Small intestine (tissue), 7 donors: Measurements from ENCODE around the gene TNFAIP8L2. TPM values are rescaled to one million over a fixed set of nuclear protein-coding genes. Genes with fewer than 3 reads are reported as not detected.
"Not testable (repeated sequence)": the region's sequence is repeated elsewhere in the genome, so short reads cannot be mapped to it uniquely, and the experiment has no call there.

Experiments
- DNase-seq, 2 donors: peaks; one replicate each; pipeline versions ENCODE4 v3.0.0 to v3.0.0-alpha.2; 2013
- FAIRE-seq: peaks from 2 replicates; lab custom pipeline; 2012; peaks lifted over from hg19 to GRCh38; lab: Jason Lieb, UNC
- H3K27ac ChIP-seq, 3 donors: one replicate each; pipeline ENCODE4 v1.5.1; 2013; ENCODE audit warnings: low read length in 2 of 3, mild to moderate bottlenecking in 2 of 3, control low read depth in 1 of 3, inconsistent platforms in 1 of 3, low read depth in 1 of 3, moderate library complexity in 1 of 3
- H3K27me3 ChIP-seq, 3 donors: one replicate each; pipeline ENCODE4 v1.6.1; 2013; ENCODE audit warnings: low read length in 3 of 3, inconsistent platforms in 1 of 3; ENCODE audit not compliant: control insufficient read depth in 3 of 3, insufficient read depth in 3 of 3
- H3K36me3 ChIP-seq, 3 donors: one replicate each; pipeline ENCODE4 v1.6.1; 2013; ENCODE audit warnings: low read length in 3 of 3, inconsistent platforms in 1 of 3, low read depth in 1 of 3, mild to moderate bottlenecking in 1 of 3, moderate library complexity in 1 of 3; ENCODE audit not compliant: control insufficient read depth in 3 of 3, insufficient read depth in 2 of 3
- H3K4me1 ChIP-seq, 3 donors: one replicate each; pipeline ENCODE4 v1.6.1; 2013; ENCODE audit warnings: low read length in 2 of 3, inconsistent platforms in 1 of 3, low read depth in 1 of 3, mild to moderate bottlenecking in 1 of 3, moderate library complexity in 1 of 3; ENCODE audit not compliant: control insufficient read depth in 3 of 3, insufficient read depth in 2 of 3
- H3K4me3 ChIP-seq, 3 donors: one replicate each; pipeline ENCODE4 v1.5.1; 2013; ENCODE audit warnings: low read length in 3 of 3, control low read depth in 1 of 3, inconsistent platforms in 1 of 3, low read depth in 1 of 3, mild to moderate bottlenecking in 1 of 3, moderate library complexity in 1 of 3
- H3K9me3 ChIP-seq, 2 donors: one replicate each; pipeline ENCODE4 v1.6.1; 2013; ENCODE audit warnings: low read depth in 1 of 2, low read length in 1 of 2; ENCODE audit not compliant: control insufficient read depth in 2 of 2, insufficient read depth in 1 of 2
- WGBS, 3 donors: extraction: QIAGEN DNeasy Blood & Tissue Kit; methylation state at CpG; one replicate each; pipeline ENCODE4 v1.1.7; 2013; 5-methylcytosine and 5-hydroxymethylcytosine counted together
- polyA plus RNA-seq, 4 donors: library from polyadenylated mRNA; stranded (reverse) in 3 of 4; unstranded in 1 of 4; fragments of 200-250 nt in 3 of 4; fragments of 120-200 nt in 1 of 4; gene quantifications; one replicate each; pipeline versions ENCODE4 v1.2.1 to v1.2.3, GENCODE V29; 2013
- donor health status: healthy with polysubstance abuse.
- donor health status: control.
- donor health status: control.
- donor health status: Bipolar disorder and iron deficiency.
- donor health status: healthy.

TNFAIP8L2 gene
- polyA plus RNA-seq, 4 donors = 1.6 to 16.2 (median 4.8) TPM

DNA sequence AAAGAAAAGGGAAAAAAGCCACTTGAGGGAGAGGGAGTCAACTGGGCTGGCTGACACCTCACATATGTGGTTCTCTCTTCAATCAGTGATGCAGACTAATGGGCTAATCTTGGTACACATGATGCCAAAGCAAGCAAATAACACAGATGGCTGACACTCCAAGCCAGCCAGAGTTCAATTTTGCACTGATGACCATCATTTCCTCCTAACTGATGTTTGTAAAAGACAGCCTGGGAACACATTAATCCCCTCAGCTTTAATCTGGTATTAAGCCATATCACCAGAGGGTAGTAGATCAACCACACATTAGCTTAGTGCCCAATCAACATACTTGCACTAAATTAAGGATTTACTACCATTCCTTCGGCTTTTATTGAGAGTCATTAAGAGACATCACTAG lies 30.8 kb downstream of the TNFAIP8L2 start:
- Histone ChIP-seq H3K4me3 (no peak overlapping the region), H3K27me3 (no peaks in the 10 kb centered on the region), H3K4me1 (peaks cover 0 to 5% (median 3%) of the 10 kb centered on the region in 3 donors), H3K36me3 (peaks cover 0 to 26% (median 14%) of the 10 kb centered on the region in 3 donors), H3K27ac (no peak overlapping the region), H3K9me3 (no peaks in the 10 kb centered on the region)
- DNase-seq = no peak
- 54 to 88% (median 63%) methylated on average over 1 of the region's 1 CpG for WGBS, 3 donors
- FAIRE-seq = no peak

GRCh38 chr1:151188667-151189066 lies 32.2 kb downstream of the TNFAIP8L2 start:
- 32 to 66% (median 42%) methylated on average over 8 of the region's 8 CpGs for WGBS, 3 donors
- not testable (repeated sequence) for H3K27me3 ChIP-seq, H3K9me3 ChIP-seq, H3K4me1 ChIP-seq, FAIRE-seq, H3K27ac ChIP-seq, DNase-seq
- Histone ChIP-seq H3K36me3 (peaks cover 0 to 17% (median 8%) of the 10 kb centered on the region in 3 donors), H3K4me3 (peak overlapping the region in 1 of 3 donors; percentile 70)

DNA sequence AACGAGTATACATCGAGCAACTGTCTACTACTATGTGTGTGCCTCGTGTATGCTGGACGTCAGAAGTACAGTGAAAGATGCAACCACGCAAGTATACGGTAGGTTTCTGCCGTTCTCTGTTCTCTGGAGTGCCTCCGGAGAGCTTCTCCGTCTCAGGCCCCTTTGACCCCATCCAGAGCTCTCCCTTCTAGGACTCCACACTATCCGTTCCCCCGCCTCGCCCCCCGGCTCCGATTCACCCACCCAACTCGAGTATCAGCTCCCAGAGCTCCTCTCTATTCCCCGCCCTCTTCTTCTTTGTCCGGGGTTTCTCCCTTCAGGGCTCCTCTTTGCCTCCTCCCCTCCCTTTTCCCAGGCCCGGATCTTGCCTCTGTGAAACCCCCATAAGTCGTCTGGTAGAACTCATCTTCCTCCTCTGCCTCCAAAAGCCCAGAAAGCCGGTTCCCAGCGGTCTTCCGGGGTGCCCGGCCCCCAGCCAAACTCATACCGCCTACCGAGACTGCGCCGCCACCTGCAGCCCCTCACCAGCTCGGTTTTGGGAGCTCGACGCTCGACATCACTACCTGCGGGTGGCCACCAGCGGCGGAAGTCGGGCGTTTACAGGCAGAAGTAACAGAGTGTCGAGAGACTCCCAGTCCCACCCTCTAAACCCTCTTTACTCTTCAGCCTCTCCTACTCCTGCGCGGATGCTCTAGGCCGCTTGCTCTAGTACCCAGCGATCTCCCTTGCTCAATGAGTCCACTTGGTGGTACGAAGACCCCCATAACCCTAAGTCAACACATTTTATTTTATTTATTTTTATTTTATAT lies 33.4 kb downstream of the TNFAIP8L2 start, which contains the start of gene VPS72:
TSS of gene VPS72 (minus strand) at position 561 of the 809 bp plus-strand sequence. CDS start at position 485, 76 bp downstream.
- H3K27me3 ChIP-seq = no peaks in the 10 kb centered on the region
- H3K4me3 ChIP-seq = peak within 1 kb of the TSS; percentile 28 to 79 (median 70)
- peak; percentile 90 to 94 for DNase-seq
- H3K27ac ChIP-seq = peak within 1 kb of the TSS; percentile 60 to 83 (median 69)
- peaks cover 0 to 5% (median 3%) of the 10 kb centered on the region in 3 donors for H3K4me1 ChIP-seq
- no peak for FAIRE-seq
- peaks cover 0 to 10% (median 3%) of the 10 kb centered on the region in 3 donors for H3K36me3 ChIP-seq
- 0 to 1% (median 0%) methylated on average over 41 to 42 of the region's 42 CpGs for WGBS, 3 donors
- no peaks in the 10 kb centered on the region for H3K9me3 ChIP-seq

- Histone ChIP-seq H3K4me3 (no peak overlapping the region), H3K27ac (no peak overlapping the region), H3K36me3 (no peaks in the 10 kb centered on the region), H3K4me1 (peaks cover 0 to 6% (median 3%) of the 10 kb centered on the region in 3 donors), H3K9me3 (no peaks in the 10 kb centered on the region), H3K27me3 (no peaks in the 10 kb centered on the region)
- FAIRE-seq = no peak
- WGBS, 3 donors = 68 to 73% (median 68%) methylated on average over 7 of the region's 7 CpGs
- DNase-seq = no peak
Measured at GRCh38 chr1:151192047-151192446, 35.6 kb downstream of the TNFAIP8L2 start.

DNA sequence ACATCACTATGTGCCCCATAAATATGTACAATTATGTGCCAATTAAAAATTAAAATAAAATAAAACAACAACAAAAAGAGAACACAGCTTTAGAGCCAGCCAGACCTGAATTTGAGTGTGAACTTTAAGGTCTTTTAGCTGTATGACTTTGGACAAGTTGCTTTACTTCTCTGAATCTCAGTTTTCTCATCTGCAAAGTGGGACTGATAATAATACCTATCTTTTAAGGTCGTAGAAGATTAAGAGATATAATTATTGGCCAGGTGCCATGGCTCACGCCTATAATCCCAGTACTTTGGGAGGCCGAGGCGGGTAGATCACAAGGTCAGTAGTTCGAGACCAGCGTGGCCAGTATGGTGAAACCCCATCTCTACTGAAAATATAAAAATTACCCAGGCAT lies 36.9 kb downstream of the TNFAIP8L2 start:
- FAIRE-seq (no peak), DNase-seq (no peak)
- H3K4me1 ChIP-seq = peaks cover 0 to 16% (median 6%) of the 10 kb centered on the region in 3 donors
- no peaks in the 10 kb centered on the region for H3K36me3 ChIP-seq
- H3K27me3 ChIP-seq = no peaks in the 10 kb centered on the region
- H3K27ac ChIP-seq = no peak overlapping the region
- WGBS, 3 donors = 32 to 69% (median 39%) methylated on average over 6 of the region's 6 CpGs
- H3K4me3 ChIP-seq = no peak overlapping the region
- no peaks in the 10 kb centered on the region for H3K9me3 ChIP-seq

DNA sequence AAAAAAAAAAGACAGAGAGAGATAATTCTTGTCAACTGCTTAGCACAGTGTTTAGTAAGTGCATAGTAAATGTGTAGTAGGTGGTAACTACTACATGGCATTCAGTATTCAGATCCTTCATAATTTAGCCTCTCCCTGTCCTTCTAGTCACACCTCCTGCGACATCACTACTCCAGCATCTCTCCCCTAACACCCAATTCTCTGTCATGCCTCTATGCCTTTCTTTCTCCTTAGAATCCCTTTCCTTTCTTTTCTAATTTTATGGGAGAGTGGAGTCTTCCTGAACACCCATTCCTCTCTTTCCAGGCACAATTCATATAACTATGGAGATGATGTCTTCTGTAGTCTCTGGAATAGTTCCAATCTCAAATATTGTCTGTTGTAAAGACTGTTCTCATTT lies 37.4 kb downstream of the TNFAIP8L2 start:
- H3K36me3 ChIP-seq = no peaks in the 10 kb centered on the region
- no peak for DNase-seq
- no peaks in the 10 kb centered on the region for H3K27me3 ChIP-seq
- whole genome bisulfite sequencing, 3 donors = 79 to 81% (median 80%) methylated on average over 1 of the region's 1 CpG
- no peak overlapping the region for H3K27ac ChIP-seq
- no peak overlapping the region for H3K4me3 ChIP-seq
- H3K9me3 ChIP-seq = no peaks in the 10 kb centered on the region
- H3K4me1 ChIP-seq = peaks cover 0 to 12% (median 6%) of the 10 kb centered on the region in 3 donors
- FAIRE-seq = no peak

- not testable (repeated sequence) for H3K9me3 ChIP-seq, H3K27me3 ChIP-seq, H3K36me3 ChIP-seq, FAIRE-seq
- WGBS, 3 donors = 23 to 69% (median 44%) methylated on average over 17 of the region's 17 CpGs
- DNase-seq = peak; percentile 59 to 99
- Histone ChIP-seq H3K4me1 (peaks cover 0 to 18% (median 8%) of the 10 kb centered on the region in 3 donors), H3K27ac (peak overlapping the region in 2 of 3 donors; percentile 37 to 78), H3K4me3 (peak overlapping the region in 1 of 3 donors; percentile 33)
Measured at GRCh38 chr1:151194894-151195594, 38.6 kb downstream of the TNFAIP8L2 start.

- peak; percentile 84 to 92 for DNase-seq
- peak overlapping the region in 1 of 3 donors; percentile 15 for H3K4me3 ChIP-seq
- peaks cover 4 to 18% (median 15%) of the 10 kb centered on the region in 3 donors for H3K4me1 ChIP-seq
- H3K27ac ChIP-seq = peak overlapping the region in 2 of 3 donors; percentile 78 to 90
- no peaks in the 10 kb centered on the region for H3K9me3 ChIP-seq
- WGBS, 3 donors = 19 to 39% (median 25%) methylated on average over 12 to 14 of the region's 14 CpGs
- no peaks in the 10 kb centered on the region for H3K27me3 ChIP-seq
- FAIRE-seq = no peak
- peaks cover 0 to 2% (median 0%) of the 10 kb centered on the region in 3 donors for H3K36me3 ChIP-seq
Measured at GRCh38 chr1:151196292-151196800, 39.9 kb downstream of the TNFAIP8L2 start.
